Measurements from ENCODE around the gene LORICRIN.

DNA sequence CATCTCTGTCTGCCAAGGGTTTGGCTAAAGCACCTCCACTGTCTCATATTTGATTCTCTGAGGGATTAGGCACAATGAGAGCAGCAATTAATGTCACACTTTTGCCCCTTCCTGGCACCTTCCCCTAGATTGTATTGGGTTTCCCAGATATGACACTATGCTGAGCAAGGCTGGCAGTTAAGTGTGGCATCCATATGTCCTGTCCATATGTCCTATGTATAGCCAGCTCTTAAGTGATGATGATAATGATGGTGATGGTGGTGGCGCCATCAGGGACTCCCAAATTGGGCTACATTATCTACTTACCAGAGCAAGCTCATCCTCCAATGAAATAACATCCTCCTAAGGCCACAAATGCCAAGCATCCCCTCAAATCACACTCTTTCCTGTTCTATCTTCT, 13.5 kb upstream of the LORICRIN start:
- TF ChIP-seq, protein P1, sequence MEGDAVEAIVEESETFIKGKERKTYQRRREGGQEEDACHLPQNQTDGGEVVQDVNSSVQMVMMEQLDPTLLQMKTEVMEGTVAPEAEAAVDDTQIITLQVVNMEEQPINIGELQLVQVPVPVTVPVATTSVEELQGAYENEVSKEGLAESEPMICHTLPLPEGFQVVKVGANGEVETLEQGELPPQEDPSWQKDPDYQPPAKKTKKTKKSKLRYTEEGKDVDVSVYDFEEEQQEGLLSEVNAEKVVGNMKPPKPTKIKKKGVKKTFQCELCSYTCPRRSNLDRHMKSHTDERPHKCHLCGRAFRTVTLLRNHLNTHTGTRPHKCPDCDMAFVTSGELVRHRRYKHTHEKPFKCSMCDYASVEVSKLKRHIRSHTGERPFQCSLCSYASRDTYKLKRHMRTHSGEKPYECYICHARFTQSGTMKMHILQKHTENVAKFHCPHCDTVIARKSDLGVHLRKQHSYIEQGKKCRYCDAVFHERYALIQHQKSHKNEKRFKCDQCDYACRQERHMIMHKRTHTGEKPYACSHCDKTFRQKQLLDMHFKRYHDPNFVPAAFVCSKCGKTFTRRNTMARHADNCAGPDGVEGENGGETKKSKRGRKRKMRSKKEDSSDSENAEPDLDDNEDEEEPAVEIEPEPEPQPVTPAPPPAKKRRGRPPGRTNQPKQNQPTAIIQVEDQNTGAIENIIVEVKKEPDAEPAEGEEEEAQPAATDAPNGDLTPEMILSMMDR (IDR thresholded peaks at IDR 0.05; ENCODE audit: insufficient read depth, low read length, poor library complexity, severe bottlenecking): no peak
- no peak for TF ChIP-seq EZH2phosphoT487 (conservative IDR thresholded peaks at IDR 0.05; ENCODE audit: low read length)

Measured in SU-DHL-6 (cell line).